HG03097 (cell line): Measurements from ENCODE around the gene ZSCAN21.

Experiments
- ATAC-seq: cut with Tn5 transposase; IDR thresholded peaks from one replicate; pipeline ENCODE4 v1.9.1; 2021; ENCODE audit not compliant: unreplicated experiment, low FRiP score

The ZSCAN21 gene

GRCh38 chr7:100093925-100094486, 44.4 kb downstream of the ZSCAN21 start:
- ATAC-seq, result no peak

DNA sequence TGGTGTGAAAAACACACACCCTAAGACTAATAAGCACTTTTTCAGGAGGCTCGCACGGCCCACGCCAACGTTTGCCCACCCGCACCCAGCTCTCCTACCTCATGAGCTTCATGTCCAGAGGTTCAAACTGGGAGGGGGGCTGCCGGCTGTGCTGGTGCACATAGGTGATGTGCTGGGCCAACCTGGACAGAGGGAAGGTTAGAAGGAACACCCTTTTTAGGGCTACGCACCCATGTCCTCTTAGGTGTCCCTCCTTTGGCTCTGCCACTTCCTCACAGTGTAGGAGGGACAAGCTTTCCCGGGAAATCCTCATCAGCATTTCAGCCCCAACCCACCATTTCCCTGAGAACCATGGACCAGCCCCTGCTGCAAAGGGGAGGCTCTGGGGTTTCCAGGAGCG, 45.7 kb downstream of the ZSCAN21 start:
- no peak for ATAC-seq

GRCh38 chr7:100095704-100096103, 46.1 kb downstream of the ZSCAN21 start:
- no peak for ATAC-seq

DNA sequence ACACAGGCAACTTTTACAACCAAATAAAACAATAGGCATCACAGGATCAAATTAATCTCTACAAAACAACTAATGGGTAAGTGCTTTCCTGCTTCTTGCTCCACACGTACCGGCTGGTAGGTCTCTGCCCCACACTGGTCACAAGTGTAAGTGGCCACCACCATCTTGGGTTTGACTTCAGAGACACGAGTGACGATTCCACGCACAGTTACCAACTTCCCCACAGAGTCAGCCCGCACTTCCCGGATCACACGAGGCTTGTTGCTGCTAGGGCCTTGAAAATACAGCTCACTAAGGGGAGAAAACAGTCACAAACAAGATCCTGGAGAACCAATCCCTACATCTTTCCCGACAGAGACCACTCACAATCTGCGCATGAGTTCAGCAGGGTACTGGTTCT, 49.3 kb downstream of the ZSCAN21 start:
- ATAC-seq, result no peak

- no peak for ATAC-seq
These were observed 49.9 kb downstream of the ZSCAN21 start for GRCh38 chr7:100099452-100099851.

DNA sequence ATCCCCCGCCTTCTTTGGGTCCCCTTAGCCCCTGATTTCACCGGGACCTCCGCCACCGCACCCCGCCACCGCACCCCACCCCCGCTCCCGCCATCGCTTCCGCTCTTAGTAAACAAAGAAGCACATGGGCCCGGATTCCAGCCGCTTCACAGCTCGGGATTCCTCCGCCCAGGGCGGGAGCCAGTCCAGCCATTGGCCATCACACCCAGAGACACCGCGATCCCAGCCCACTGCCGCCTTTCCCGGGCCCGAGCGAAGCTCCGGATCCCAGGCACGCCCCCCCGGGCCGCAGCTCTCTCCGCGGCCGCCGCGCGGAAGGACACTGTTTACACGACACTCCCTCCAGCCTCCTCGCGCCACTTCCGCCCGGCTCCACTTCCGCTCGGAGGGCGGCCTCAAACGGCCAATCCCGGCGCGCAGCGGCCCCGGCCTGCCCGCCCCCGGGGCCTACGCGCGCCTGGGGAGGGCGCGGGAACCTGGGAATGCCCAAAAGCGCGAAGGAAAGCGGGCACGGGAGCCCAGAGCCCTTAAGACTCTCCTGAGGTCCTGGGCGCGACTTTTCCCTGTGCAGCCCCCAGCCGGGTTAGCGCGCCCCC, 50.9 kb downstream of the ZSCAN21 start:
- peak; percentile 55 for ATAC-seq

DNA sequence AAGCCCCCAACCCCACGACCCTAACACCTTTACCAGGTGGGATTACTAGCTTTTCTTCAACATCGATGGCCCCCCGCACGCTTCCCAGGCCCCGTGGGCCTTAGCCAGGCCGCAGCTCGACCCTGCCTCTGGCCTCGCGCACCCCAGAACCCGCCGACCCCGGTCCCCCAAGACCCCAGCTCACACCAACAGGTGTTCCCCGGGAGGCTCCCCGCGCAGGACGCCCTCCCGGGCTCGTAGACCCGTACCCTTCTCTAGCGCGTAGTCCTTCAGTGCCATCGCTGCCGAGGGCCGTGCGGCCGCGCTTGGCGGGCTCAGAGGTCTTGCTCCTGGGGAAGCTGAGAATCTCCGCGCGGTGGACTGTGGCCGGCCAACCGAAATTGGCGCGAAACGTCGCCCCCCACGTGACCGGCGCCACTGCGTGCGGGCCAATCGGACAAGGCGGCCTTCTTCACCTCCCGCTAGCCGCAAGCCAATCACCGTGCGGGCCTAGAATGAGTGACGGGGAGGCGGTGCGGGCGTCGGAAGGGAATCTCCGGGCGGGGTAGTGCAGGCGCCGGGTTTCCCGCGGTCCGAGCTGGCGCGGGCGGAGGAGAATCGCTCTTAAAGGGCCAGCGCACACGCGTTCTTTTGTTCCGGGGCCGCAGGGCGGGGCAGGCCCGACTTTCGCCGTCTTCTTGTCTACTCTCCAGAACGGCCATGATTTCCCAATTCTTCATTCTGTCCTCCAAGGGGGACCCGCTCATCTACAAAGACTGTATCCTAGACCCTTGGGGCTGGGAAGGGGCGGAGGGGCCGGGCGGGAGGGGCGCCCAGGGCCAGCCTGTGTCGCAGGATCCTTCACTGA, 51.7 kb downstream of the ZSCAN21 start, which contains the start of the genes AP4M1 and MCM7:
TSS of gene AP4M1 (plus strand) at position 628 of the 847 bp plus-strand sequence. CDS start at position 700, 72 bp downstream.
TSS of gene MCM7 (minus strand) at position 382 of the 847 bp plus-strand sequence. CDS start at position 279, 103 bp downstream.
- ATAC-seq, result peak; percentile 65

GRCh38 chr7:100102950-100103840, 53.6 kb downstream of the ZSCAN21 start:
- ATAC-seq, result no peak

- ATAC-seq, result no peak
These were observed 56.0 kb downstream of the ZSCAN21 start for GRCh38 chr7:100105534-100105933.

- no peak for ATAC-seq
These were observed 57.1 kb downstream of the ZSCAN21 start for GRCh38 chr7:100106633-100107032.

DNA sequence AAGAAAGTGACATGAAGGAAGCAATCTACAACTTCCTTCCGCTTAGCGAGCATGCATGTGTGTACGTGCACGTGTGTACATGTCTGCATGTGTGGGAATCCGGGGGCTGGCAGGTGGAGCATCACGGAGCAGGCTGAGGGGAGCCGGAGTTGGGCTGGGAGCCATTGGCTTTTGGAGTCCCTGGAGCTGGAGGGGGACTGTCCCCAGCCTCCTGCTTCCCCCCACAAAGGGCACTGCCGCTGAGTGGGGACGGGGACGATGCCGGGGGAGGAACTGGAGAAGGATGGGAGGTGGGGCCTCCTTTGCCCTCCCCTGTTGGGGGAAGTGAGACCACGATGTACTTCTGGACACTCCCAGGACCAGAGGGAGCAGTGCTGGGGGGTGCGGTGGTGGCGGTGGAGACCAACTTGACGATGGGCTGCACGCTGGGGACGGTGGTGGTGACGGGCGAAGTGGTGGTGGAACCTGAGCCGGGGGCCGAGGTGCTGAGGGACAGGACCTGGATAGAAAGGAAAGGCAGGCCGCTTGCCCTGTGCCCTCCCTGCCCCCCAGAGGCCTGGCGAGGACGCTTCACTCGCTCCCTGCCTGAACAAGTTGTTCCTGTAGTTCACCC, 57.7 kb downstream of the ZSCAN21 start:
- ATAC-seq, result no peak

DNA sequence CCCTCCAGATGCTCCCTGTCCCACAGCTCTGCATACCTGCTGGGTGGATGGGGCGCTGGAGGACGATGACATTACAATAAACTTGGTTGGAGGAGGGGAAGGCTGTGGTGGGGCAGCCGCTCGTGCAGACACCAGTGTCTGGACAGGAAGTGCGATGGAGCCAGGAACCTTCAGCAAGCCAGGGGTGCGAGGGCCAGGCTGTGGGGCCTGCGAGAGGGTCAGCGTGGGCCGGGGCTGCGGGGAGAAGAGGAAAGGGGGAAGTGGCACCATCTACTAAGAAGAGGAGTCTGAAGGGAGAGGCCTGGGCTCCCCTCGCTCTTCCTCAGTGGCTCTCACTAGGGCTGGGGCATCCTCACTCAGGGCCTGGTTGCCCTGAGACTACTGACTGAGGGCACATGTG, 58.3 kb downstream of the ZSCAN21 start:
- ATAC-seq, result no peak

DNA sequence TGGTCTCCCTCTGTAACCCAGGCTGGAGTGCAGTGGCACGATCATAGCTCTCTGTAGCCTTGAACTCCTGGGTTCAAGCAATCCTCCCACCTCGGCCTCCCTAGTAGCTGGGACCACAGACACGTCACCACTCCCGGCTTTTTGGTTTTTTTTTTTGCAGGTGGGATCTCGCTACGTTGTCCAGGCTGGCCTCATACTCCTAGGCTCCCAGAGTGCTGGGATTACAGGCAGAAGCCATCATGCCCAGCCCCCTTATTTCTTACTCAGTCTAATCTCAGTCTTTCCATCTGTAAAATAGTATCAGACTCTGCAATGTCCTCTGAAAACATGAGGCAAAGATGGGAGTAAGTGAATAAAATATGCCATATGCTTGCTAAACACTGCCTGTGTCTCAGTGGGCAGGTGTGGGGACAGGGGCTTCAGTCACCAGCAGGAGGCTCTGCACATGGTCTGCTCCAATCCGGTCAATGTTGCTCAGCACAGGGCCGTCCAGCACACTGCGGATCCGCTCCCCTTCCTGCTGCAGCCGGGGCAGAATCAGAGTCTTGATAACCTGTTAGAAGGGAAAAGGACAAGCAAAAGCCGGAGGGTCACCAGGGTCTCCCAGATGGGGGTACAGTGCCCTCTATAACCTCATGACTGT, 60.1 kb downstream of the ZSCAN21 start:
- no peak for ATAC-seq

GRCh38 chr7:100111156-100111555, 61.6 kb downstream of the ZSCAN21 start:
- ATAC-seq, result no peak

DNA sequence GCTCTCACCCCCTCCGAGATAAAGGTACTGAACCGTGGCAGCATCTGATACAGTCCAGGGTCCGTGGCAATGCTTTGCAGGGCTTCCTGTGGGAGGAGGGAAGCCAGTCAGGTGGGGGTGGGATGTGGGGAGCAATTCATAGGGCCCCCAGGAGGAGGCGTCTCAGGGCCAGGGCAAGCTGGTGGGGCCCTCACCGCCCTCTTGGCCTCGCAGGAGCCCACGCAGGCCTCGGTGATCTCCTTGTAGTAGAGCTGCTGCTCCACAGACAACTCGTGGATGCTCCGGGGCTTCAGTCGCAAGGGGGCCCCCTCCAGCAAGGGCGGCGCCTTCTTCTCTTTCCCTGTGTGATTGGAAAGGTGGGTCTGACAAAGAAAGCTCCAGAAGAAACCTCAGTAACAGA, 62.3 kb downstream of the ZSCAN21 start:
- ATAC-seq, result no peak
